Activated CD4-positive, alpha-beta memory T cell treated with anti-CD3 and anti-CD28 coated beads for 36 hours (primary cell): Measurements from ENCODE around the gene WFDC6. TPM values are rescaled to one million over a fixed set of nuclear protein-coding genes. Genes with fewer than 3 reads are reported as not detected.

Experiments used
- CTCF ChIA-PET: fragments of 350-600 bp; sonication (Branson Sonifier 250); formaldehyde crosslinking; loops from one replicate; lab custom pipeline; 2021; ENCODE audit warnings: antibody characterized with exemption, inconsistent platforms; lab: Charles Lee
- POLR2A ChIA-PET: fragments of 350-600 bp; sonication (Branson Sonifier 250); formaldehyde crosslinking; loops from one replicate; lab custom pipeline; 2021; ENCODE audit warnings: antibody characterized with exemption; lab: Charles Lee
- DNase-seq: peaks from one replicate; pipeline ENCODE4 v3.0.0-alpha.2; 2020
- H3K27ac Mint-ChIP-seq: one replicate; pipeline ENCODE4 v1.8.0; 2021; ENCODE audit warnings: mixed read lengths
- H3K27me3 Mint-ChIP-seq: one replicate; pipeline ENCODE4 v1.8.0; 2021; ENCODE audit warnings: mixed read lengths
- H3K36me3 Mint-ChIP-seq: one replicate; pipeline ENCODE4 v1.8.0; 2021; ENCODE audit warnings: mixed read lengths
- H3K4me1 Mint-ChIP-seq: one replicate; pipeline ENCODE4 v1.8.0; 2021; ENCODE audit warnings: low read depth, mixed read lengths
- H3K4me3 Mint-ChIP-seq: one replicate; pipeline ENCODE4 v1.8.0; 2021; ENCODE audit warnings: mild to moderate bottlenecking, mixed read lengths
- H3K9me3 Mint-ChIP-seq: one replicate; pipeline ENCODE4 v1.8.0; 2021; ENCODE audit warnings: mixed read lengths
- intact Hi-C: fragments of 100-400 bp; cut with micrococcal nuclease; formaldehyde crosslinking; loops from one replicate; pipeline ENCODE4 v1.15.1; 2023
- total RNA-seq, 2 experiments: library from RNA; stranded (reverse); gene quantifications; one replicate each; pipeline ENCODE4 v1.2.3, GENCODE V29; 2021

The WFDC6 gene
- total RNA-seq, 2 experiments from 2014 or later = not detected

GRCh38 chr20:45552456-45552855, 13.2 kb upstream of the WFDC6 start:
- intact Hi-C loops = no loop called here
- CTCF ChIA-PET = no interaction called here
- H3K27me3 Mint-ChIP-seq = peaks cover 22% of the 10 kb centered on the region
- no peaks in the 10 kb centered on the region for H3K4me1 Mint-ChIP-seq
- no peak overlapping the region for H3K4me3 Mint-ChIP-seq
- H3K36me3 Mint-ChIP-seq = no peaks in the 10 kb centered on the region
- H3K9me3 Mint-ChIP-seq = no peaks in the 10 kb centered on the region
- DNase-seq = no peak
- POLR2A ChIA-PET = no interaction called here
- H3K27ac Mint-ChIP-seq = no peak overlapping the region

GRCh38 chr20:45550765-45551164, 11.5 kb upstream of the WFDC6 start:
- ChIA-PET CTCF (interaction anchor here (2.3 kb wide), 1 partner anchor 221 kb away, joined by 6 read pairs; no protein-coding TSS in a partner anchor), POLR2A (no interaction called here)
- Mint-ChIP-seq H3K4me1 (no peaks in the 10 kb centered on the region), H3K36me3 (no peaks in the 10 kb centered on the region), H3K9me3 (no peaks in the 10 kb centered on the region), H3K27me3 (peaks cover 24% of the 10 kb centered on the region), H3K27ac (no peak overlapping the region), H3K4me3 (no peak overlapping the region)
- intact Hi-C loops = no loop called here
- no peak for DNase-seq

GRCh38 chr20:45548410-45548809, 9.1 kb upstream of the WFDC6 start:
- CTCF ChIA-PET = interaction anchor here (1.5 kb wide), 1 partner anchor 222 kb away, joined by 5 read pairs; no protein-coding TSS in a partner anchor
- POLR2A ChIA-PET = no interaction called here
- no peaks in the 10 kb centered on the region for H3K4me1 Mint-ChIP-seq
- H3K4me3 Mint-ChIP-seq = no peak overlapping the region
- no peaks in the 10 kb centered on the region for H3K9me3 Mint-ChIP-seq
- intact Hi-C loops = no loop called here
- H3K36me3 Mint-ChIP-seq = no peaks in the 10 kb centered on the region
- DNase-seq = no peak
- H3K27me3 Mint-ChIP-seq = peaks cover 22% of the 10 kb centered on the region
- no peak overlapping the region for H3K27ac Mint-ChIP-seq

GRCh38 chr20:45547206-45547770, 8.0 kb upstream of the WFDC6 start, which contains the start of gene EPPIN:
TSS of gene EPPIN (minus strand) at chr20:45547401. CDS start at chr20:45547357, 44 bp downstream.
- intact Hi-C loops = no loop called here
- Mint-ChIP-seq H3K27ac (no peak within 1 kb of the TSS), H3K4me1 (no peaks in the 10 kb centered on the region), H3K36me3 (no peaks in the 10 kb centered on the region), H3K9me3 (no peaks in the 10 kb centered on the region), H3K4me3 (no peak within 1 kb of the TSS), H3K27me3 (peaks cover 22% of the 10 kb centered on the region)
- DNase-seq = no peak
- ChIA-PET POLR2A (no interaction called here), CTCF (interaction anchor here (1.1 to 1.5 kb wide), 2 partner anchors 224 kb away, joined by 5 to 8 read pairs; no protein-coding TSS in a partner anchor)

GRCh38 chr20:45545754-45546453, 6.6 kb upstream of the WFDC6 start:
- Mint-ChIP-seq H3K27ac (no peak overlapping the region), H3K36me3 (no peaks in the 10 kb centered on the region), H3K4me3 (no peak overlapping the region), H3K9me3 (no peaks in the 10 kb centered on the region), H3K4me1 (no peaks in the 10 kb centered on the region), H3K27me3 (peaks cover 29% of the 10 kb centered on the region)
- ChIA-PET CTCF (interaction anchor here (1.3 kb wide), 1 partner anchor 225 kb away, joined by 12 read pairs; no protein-coding TSS in a partner anchor), POLR2A (no interaction called here)
- intact Hi-C loops = no loop called here
- no peak for DNase-seq

GRCh38 chr20:45545351-45545750, 6.1 kb upstream of the WFDC6 start:
- H3K27ac Mint-ChIP-seq = no peak overlapping the region
- ChIA-PET POLR2A (no interaction called here), CTCF (interaction anchor here (1.3 kb wide), 1 partner anchor 225 kb away, joined by 12 read pairs; no protein-coding TSS in a partner anchor)
- H3K9me3 Mint-ChIP-seq = no peaks in the 10 kb centered on the region
- H3K27me3 Mint-ChIP-seq = peaks cover 32% of the 10 kb centered on the region
- no peak for DNase-seq
- no peak overlapping the region for H3K4me3 Mint-ChIP-seq
- intact Hi-C loops = no loop called here
- no peaks in the 10 kb centered on the region for H3K36me3 Mint-ChIP-seq
- H3K4me1 Mint-ChIP-seq = no peaks in the 10 kb centered on the region

- ChIA-PET CTCF (interaction anchor here (1.6 kb wide), 1 partner anchor 232 kb away, joined by 8 read pairs; no protein-coding TSS in a partner anchor), POLR2A (no interaction called here)
- intact Hi-C loops = no loop called here
These were observed 978 bp downstream of the WFDC6 start for GRCh38 chr20:45538209-45538799.

GRCh38 chr20:45527294-45527693, 12.0 kb downstream of the WFDC6 start:
- Mint-ChIP-seq H3K36me3 (no peaks in the 10 kb centered on the region), H3K27ac (no peak overlapping the region), H3K4me1 (no peaks in the 10 kb centered on the region), H3K9me3 (no peaks in the 10 kb centered on the region), H3K4me3 (no peak overlapping the region), H3K27me3 (peaks cover 38% of the 10 kb centered on the region)
- intact Hi-C loops = no loop called here
- ChIA-PET CTCF (no interaction called here), POLR2A (no interaction called here)
- DNase-seq = no peak

More at GRCh38 chr20:45538209-45538799, 978 bp downstream of the WFDC6 start:
- no peaks in the 10 kb centered on the region for H3K4me1 Mint-ChIP-seq
- H3K36me3 Mint-ChIP-seq = no peaks in the 10 kb centered on the region
- peaks cover 24% of the 10 kb centered on the region for H3K27me3 Mint-ChIP-seq
- H3K27ac Mint-ChIP-seq = no peak overlapping the region
- no peak for DNase-seq
- no peaks in the 10 kb centered on the region for H3K9me3 Mint-ChIP-seq
- H3K4me3 Mint-ChIP-seq = no peak overlapping the region

- CTCF ChIA-PET = interaction anchor here (1.3 kb wide), 1 partner anchor 247 kb away, joined by 3 read pairs; no protein-coding TSS in a partner anchor
These were observed 15.5 kb downstream of the WFDC6 start for GRCh38 chr20:45523821-45524220.

GRCh38 chr20:45518282-45518681, 21.0 kb downstream of the WFDC6 start:
- ChIA-PET CTCF (interaction anchor here (0.7 kb wide), 1 partner anchor 77 kb away, joined by 4 read pairs; no protein-coding TSS in a partner anchor), POLR2A (no interaction called here)
- DNase-seq = no peak
- no peak overlapping the region for H3K27ac Mint-ChIP-seq
- no peaks in the 10 kb centered on the region for H3K4me1 Mint-ChIP-seq
- intact Hi-C loops = no loop called here
- H3K9me3 Mint-ChIP-seq = no peaks in the 10 kb centered on the region
- peaks cover 21% of the 10 kb centered on the region for H3K27me3 Mint-ChIP-seq
- no peak overlapping the region for H3K4me3 Mint-ChIP-seq
- H3K36me3 Mint-ChIP-seq = no peaks in the 10 kb centered on the region

More at GRCh38 chr20:45523821-45524220, 15.5 kb downstream of the WFDC6 start:
- no peak overlapping the region for H3K27ac Mint-ChIP-seq
- H3K4me1 Mint-ChIP-seq = no peaks in the 10 kb centered on the region
- H3K9me3 Mint-ChIP-seq = no peaks in the 10 kb centered on the region
- DNase-seq = no peak
- H3K4me3 Mint-ChIP-seq = no peak overlapping the region
- peaks cover 32% of the 10 kb centered on the region for H3K27me3 Mint-ChIP-seq
- no peaks in the 10 kb centered on the region for H3K36me3 Mint-ChIP-seq
- POLR2A ChIA-PET = no interaction called here
- intact Hi-C loops = no loop called here

GRCh38 chr20:45515147-45515913, 24.0 kb downstream of the WFDC6 start, which contains the start of gene SPINT3:
TSS of gene SPINT3 (minus strand) at chr20:45515622. CDS start at chr20:45515608, 14 bp downstream.
- Mint-ChIP-seq H3K27ac (no peak within 1 kb of the TSS), H3K4me3 (no peak within 1 kb of the TSS), H3K9me3 (no peaks in the 10 kb centered on the region), H3K36me3 (no peaks in the 10 kb centered on the region), H3K27me3 (peaks cover 23% of the 10 kb centered on the region), H3K4me1 (no peaks in the 10 kb centered on the region)
- intact Hi-C loops = no loop called here
- ChIA-PET POLR2A (no interaction called here), CTCF (no interaction called here)
- DNase-seq = no peak
